GM12874 (cell line): ENCODE measurements around the gene AVPR1A.

Source experiments
- TF ChIP-seq, protein P1 (sequence below): IDR thresholded peaks from 2 replicates; pipeline ENCODE4 v1.5.1; 2011; ENCODE audit warnings: low read depth, mild to moderate bottlenecking, control low read depth, low read length, moderate library complexity; ENCODE audit not compliant: insufficient read depth

The AVPR1A gene

DNA sequence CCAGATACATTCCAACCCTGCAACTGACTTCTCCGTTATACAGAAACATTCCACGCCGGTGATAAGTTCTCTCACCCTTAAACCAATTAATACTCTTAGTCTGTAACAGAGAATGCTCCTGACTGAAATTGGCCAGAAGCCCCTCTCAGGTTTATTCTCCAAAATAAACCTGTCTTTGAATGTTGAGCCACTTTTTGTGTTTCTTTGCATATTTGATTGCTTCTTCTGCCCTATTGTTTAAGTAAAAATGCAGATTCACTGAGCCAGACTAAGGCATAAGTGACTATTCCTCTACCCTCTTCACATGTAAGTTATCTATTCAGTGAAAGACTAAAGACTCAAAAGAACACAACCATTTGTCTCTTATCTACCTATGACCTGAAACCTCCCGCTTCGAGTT lies 3.6 kb upstream of the AVPR1A start:
- TF ChIP-seq, protein P1, sequence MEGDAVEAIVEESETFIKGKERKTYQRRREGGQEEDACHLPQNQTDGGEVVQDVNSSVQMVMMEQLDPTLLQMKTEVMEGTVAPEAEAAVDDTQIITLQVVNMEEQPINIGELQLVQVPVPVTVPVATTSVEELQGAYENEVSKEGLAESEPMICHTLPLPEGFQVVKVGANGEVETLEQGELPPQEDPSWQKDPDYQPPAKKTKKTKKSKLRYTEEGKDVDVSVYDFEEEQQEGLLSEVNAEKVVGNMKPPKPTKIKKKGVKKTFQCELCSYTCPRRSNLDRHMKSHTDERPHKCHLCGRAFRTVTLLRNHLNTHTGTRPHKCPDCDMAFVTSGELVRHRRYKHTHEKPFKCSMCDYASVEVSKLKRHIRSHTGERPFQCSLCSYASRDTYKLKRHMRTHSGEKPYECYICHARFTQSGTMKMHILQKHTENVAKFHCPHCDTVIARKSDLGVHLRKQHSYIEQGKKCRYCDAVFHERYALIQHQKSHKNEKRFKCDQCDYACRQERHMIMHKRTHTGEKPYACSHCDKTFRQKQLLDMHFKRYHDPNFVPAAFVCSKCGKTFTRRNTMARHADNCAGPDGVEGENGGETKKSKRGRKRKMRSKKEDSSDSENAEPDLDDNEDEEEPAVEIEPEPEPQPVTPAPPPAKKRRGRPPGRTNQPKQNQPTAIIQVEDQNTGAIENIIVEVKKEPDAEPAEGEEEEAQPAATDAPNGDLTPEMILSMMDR, result no peak

DNA sequence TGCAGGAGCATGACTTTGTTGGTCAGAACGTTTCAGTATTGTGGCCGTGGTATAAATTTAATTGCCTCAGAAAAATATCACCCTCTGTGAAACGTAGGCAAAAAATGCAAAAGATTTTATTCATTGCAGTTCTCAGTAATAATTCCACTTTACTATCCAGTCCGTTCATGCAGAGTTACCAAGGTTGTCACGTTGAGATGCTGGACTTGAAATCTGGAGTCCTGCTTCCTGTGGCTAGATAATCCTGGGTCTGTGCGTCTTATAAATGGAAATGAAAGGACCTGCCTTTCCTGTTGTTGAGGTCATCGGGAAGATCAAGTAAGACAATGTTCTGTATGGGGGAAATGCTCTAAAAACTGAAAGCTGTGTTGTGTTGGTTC lies 1.3 kb upstream of the AVPR1A start:
- TF ChIP-seq, protein P1, result no peak

DNA sequence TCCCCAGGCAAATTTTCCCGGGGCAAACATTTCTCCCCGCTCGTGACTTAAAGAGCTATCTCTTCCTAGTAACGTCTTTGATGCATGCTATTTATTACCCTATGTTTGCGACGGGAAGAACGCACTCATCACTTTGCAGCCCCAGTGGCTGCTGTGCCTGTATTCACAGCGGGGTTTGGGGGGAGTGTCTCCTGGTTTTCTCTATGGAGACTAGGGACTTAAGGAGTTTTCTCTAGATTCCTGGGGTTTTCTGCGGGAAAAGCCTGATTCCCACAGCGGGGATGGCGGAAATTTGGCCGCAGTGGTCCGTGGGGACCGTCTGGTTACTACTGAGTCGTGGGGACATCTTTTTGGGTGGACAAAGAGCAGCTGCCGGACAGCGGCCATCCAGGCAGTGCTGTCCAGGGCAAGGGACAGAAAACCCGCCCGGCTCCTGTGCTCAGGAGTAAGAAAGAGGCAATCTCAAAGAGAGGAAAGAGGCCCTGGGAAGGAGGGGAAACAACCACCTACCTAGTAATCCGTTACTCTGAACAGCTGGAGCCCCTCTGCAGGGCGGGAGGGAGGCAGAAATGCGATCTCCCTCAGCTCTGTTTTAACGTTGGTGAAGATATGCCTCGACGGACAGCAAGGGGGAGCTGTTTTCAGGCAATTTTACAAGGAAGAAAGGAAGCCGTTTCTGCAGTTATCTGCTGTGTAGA lies 771 bp upstream of the AVPR1A start:
- TF ChIP-seq, protein P1, result peak; percentile 67

DNA sequence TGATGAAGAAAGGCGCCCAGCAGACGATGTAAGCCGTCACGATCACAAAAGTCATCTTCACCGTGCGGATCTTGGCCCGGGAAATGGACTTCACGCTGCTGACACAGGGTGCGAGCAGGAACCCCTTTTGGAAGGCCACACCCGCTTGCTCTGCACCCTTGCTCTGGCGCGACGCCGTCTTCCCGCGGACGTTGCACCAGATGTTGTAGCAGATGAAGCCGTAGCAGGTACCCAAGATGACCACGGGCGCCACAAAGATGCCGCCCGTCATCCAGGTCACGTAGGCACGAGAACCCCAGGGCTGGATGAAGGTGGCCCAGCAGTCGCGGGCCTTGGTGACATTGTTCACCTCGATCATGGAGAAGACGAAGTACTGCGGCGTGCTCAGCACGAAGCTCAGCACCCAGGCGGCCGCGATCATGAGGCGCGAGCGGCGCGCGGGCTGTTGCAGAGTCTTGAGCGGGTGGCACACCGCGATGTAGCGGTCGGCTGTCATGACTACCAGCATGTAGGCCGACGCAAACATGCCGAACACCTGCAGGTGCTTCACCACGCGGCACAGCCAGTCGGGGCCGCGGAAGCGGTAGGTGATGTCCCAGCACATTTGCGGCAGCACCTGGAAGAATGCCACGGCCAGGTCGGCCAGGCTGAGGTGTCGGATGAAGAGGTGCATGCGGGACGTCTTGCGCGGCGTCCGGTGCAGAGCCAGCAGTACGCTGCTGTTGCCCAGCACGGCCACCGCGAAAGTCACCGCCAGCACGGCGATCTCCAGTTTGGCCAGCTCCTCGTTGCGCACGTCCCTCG lies 890 bp downstream of the AVPR1A start:
- TF ChIP-seq, protein P1, result no peak

DNA sequence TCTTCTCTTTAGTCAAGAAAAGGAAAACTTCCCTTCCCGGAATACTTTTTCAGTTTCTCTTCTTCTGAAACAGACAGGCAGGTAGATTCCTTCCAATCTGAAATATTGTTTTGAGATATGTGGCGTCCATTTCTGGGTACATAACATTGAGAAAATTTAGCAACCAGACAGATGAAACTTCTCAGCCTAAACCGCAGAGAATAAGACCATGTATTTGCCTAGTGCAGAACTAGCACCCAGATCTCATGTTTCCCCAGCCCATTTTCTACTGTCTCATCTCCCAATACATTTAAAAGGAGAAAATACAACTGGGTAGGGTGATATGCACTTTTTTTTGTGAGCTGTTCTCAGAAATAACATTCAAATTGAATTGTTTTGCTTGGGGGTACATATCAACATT lies 6.4 kb downstream of the AVPR1A start:
- TF ChIP-seq, protein P1, result no peak

DNA sequence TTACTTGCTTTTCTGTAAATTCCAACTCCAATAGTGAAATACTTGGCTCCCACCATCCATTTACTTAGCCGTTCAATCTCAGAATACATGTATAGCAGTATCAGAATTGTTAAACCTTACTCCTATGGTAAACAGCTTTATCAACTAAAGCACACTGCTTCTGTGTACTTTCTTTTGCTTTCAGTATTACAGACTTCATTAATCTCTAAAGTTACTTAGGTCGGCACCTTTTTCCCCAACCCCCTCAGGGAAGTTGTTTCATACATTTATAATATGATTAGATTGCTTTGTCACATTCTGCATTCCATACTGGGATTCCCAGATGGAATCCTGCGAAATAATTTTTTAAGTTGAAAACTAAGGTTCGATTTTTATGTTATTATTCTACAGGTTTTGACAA lies 12.5 kb downstream of the AVPR1A start:
- TF ChIP-seq, protein P1, result no peak

DNA sequence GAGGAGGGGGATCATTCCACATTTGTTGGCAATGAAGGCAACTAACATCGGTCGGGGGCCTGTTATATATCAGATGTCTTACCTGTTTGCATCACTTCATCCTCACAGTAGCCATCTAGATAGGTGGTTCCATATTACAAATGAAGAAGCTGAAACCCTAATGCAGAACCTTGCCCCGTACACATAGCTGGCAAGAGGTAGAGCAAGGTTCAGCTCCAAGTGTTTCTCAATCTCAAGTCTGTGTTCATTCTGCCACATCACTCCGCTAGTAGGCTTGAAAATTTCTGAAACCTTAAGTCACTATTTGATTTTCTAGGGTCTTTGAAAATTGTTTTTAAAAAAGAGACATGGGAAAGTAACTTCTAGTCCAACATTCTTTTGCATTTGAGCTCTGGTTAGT lies 17.0 kb downstream of the AVPR1A start:
- TF ChIP-seq, protein P1, result no peak
